HG02642 (cell line): ENCODE results near the gene UGT2B28.
"Not testable (repeated sequence)": the region's sequence is repeated elsewhere in the genome, so short reads cannot be mapped to it uniquely, and the experiment has no call there.

ENCODE experiments used
- ATAC-seq: cut with Tn5 transposase; IDR thresholded peaks from one replicate; pipeline ENCODE4 v1.9.1; 2021; ENCODE audit warnings: mild to moderate bottlenecking; ENCODE audit not compliant: unreplicated experiment, poor library complexity

The UGT2B28 gene

DNA sequence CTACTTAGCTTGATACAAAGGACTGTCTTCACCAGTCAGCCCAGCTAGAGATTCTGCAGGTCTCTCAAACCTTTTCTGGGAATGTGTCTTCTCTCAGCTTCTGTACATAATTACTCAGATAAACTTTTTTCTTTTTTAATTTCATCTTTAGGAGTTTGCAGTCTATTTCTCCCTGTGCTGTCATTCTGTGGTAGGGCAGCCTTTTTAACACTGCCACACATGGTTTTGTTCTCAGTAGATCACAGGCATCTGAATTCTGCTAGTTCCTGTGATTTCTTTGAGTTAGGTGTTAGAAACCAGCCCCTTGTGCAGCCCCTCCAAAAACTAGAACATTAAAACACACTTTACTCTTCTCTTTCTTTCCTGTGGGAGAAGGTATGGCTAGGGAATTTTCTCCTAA is 55.2 kb downstream of the UGT2B28 start:
- not testable (repeated sequence) for ATAC-seq

DNA sequence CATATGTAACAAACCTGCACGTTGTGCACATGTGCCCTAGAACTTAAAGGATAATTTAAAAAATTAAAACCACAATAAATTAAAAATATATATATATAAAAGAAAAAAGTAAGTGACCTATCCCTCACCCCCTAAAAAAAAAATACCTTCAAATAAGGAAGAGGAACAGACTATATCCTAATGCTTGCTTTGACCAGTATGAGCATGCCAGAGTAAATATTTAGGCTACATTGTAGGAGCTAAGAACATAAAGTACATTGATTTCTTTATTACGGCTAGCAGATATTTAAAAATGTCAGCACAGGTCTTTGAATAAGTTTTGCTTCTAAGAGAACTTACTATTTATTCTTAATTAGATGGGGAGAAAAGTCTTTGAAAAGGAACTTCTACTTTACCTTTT is 62.8 kb downstream of the UGT2B28 start:
- not testable (repeated sequence) for ATAC-seq

DNA sequence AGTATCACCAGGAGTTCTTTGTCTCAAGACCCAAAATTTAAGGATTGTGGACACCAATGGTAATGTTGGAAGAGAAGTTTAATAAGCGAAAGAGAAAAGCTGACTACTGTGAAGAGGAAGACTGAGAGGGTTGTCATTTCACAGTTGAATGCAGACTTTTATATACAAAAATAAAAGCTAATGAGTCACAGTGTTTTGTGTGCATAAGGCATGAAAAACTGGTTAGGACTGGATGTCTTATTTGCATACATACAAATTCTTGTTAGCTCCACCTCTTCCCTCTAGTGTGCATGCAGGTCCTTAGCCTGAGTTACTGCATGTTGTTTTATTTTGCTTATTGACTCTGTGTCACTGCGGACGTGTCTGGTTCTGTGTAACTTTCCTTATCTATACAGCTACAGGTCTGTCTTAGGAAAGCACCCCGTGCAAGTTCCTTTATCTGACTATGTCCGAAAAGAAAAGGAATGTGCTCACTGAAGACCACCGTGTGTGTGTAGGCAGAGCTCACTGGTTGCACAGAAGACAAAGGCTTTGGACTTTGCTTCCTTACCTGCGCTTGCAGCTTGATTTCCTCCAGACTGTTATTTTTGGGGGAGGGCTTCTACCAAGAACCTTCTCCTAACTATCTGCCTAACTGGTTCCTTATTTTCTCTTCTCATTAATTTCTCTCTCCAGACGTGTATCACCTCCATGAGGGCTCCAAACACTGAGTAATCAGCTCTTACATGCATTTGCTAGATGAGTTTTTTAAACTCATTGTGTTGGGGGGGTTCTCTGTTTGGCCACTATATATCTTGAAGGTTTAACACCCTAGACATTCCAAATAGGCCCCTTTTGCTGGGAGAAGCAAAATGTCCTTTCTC is 63.5 kb downstream of the UGT2B28 start:
- ATAC-seq = not testable (repeated sequence)
